GM23248 (cell line): ENCODE measurements around the gene MX1. TPM values are rescaled to one million over a fixed set of nuclear protein-coding genes. Genes with fewer than 3 reads are reported as not detected.
"Not testable (repeated sequence)": the region's sequence is repeated elsewhere in the genome, so short reads cannot be mapped to it uniquely, and the experiment has no call there.

Experiments used
- DNase-seq: peaks from one replicate; pipeline ENCODE4 v3.0.0-alpha.2; 2015
- H2AFZ ChIP-seq: fragments of 200-600 bp; sonication (generic); 2 replicates; pipeline ENCODE4 v1.6.1; 2016; ENCODE audit warnings: antibody characterized with exemption
- H3F3A ChIP-seq: fragments of 200-600 bp; sonication (generic); 2 replicates; pipeline ENCODE4 v1.6.1; 2016; ENCODE audit warnings: mild to moderate bottlenecking, antibody characterized with exemption, mixed run types; ENCODE audit not compliant: insufficient read depth
- H3K27ac ChIP-seq: fragments of 200-600 bp; sonication (generic); 2 replicates; pipeline ENCODE4 v1.5.1; 2016; ENCODE audit warnings: mild to moderate bottlenecking
- H3K27me3 ChIP-seq: fragments of 200-600 bp; sonication (generic); replicated peaks from 2 replicates; pipeline ENCODE4 v1.6.1; 2016; ENCODE audit warnings: mild to moderate bottlenecking; ENCODE audit not compliant: insufficient read depth
- H3K36me3 ChIP-seq: fragments of 200-600 bp; sonication (generic); 2 replicates; pipeline ENCODE4 v1.6.1; 2016; ENCODE audit warnings: low read depth, mild to moderate bottlenecking
- H3K4me1 ChIP-seq: fragments of 200-600 bp; sonication (generic); 2 replicates; pipeline ENCODE4 v1.6.1; 2016; ENCODE audit warnings: mild to moderate bottlenecking; ENCODE audit not compliant: insufficient read depth
- H3K4me2 ChIP-seq: fragments of 200-600 bp; sonication (generic); one replicate; pipeline ENCODE4 v1.6.1; 2016; ENCODE audit warnings: mild to moderate bottlenecking; ENCODE audit not compliant: unreplicated experiment
- H3K4me3 ChIP-seq: fragments of 200-600 bp; sonication (generic); 2 replicates; pipeline ENCODE4 v1.5.1; 2016; ENCODE audit warnings: mild to moderate bottlenecking
- H3K79me2 ChIP-seq: fragments of 200-600 bp; sonication (generic); 2 replicates; pipeline ENCODE4 v1.6.1; 2016; ENCODE audit warnings: mild to moderate bottlenecking; ENCODE audit not compliant: insufficient read depth
- H3K9ac ChIP-seq: fragments of 200-600 bp; sonication (generic); 2 replicates; pipeline ENCODE4 v1.6.1; 2016; ENCODE audit warnings: mild to moderate bottlenecking
- H3K9me2 ChIP-seq: fragments of 200-600 bp; sonication (generic); 2 replicates; pipeline ENCODE4 v1.6.1; 2016; ENCODE audit warnings: mixed run types, mild to moderate bottlenecking, moderate library complexity; ENCODE audit not compliant: insufficient read depth
- H3K9me3 ChIP-seq: fragments of 200-600 bp; sonication (generic); one replicate; pipeline ENCODE4 v1.6.1; 2017; ENCODE audit warnings: low read depth
- H4K20me1 ChIP-seq: fragments of 200-600 bp; sonication (generic); 2 replicates; pipeline ENCODE4 v1.6.0; 2016; ENCODE audit not compliant: insufficient read depth
- EZH2 ChIP-seq: fragments of 200-600 bp; sonication (generic); IDR thresholded peaks from 2 replicates; pipeline ENCODE4 v1.6.1; 2018; ENCODE audit warnings: antibody characterized with exemption, mild to moderate bottlenecking; ENCODE audit not compliant: insufficient read depth, poor library complexity, severe bottlenecking
- EZH2phosphoT487 ChIP-seq: fragments of 200-600 bp; sonication (generic); IDR thresholded peaks from 2 replicates; pipeline ENCODE4 v1.6.1; 2018; ENCODE audit warnings: antibody characterized with exemption, moderate library complexity, mild to moderate bottlenecking, low read depth; ENCODE audit not compliant: insufficient read depth
- WGBS, 2 experiments: methylation state at CpG; one replicate each; pipeline ENCODE4 v1.1.6; 2015 to 2017; ENCODE audit warnings: low lambda C conversion rate in 2 of 2, low coverage in 1 of 2; ENCODE audit errors: missing lambda C conversion rate in 2 of 2; 5-methylcytosine and 5-hydroxymethylcytosine counted together
- in situ Hi-C: fragments of 300-500 bp; cut with MboI; formaldehyde crosslinking; loops from 2 replicates; pipeline ENCODE4 v1.15.0; 2020
- polyA plus RNA-seq: library from polyadenylated mRNA; unstranded; fragments of >200 nt; fragmentation: Nextera tagmentation; extraction: Ambion mirVana; gene quantifications from 2 replicates; pipeline ENCODE4 v1.2.1, GENCODE V29; 2016
- total RNA-seq: library from RNA; depleted of rRNA; stranded (reverse); fragments of >200 nt; shearing (Covaris generic); gene quantifications from 2 replicates; pipeline ENCODE4 v1.2.3, GENCODE V29; 2014

Gene MX1
- total and polyA plus RNA-seq, 2 experiments from 2014 or later = 1.6 to 1.9 TPM

DNA sequence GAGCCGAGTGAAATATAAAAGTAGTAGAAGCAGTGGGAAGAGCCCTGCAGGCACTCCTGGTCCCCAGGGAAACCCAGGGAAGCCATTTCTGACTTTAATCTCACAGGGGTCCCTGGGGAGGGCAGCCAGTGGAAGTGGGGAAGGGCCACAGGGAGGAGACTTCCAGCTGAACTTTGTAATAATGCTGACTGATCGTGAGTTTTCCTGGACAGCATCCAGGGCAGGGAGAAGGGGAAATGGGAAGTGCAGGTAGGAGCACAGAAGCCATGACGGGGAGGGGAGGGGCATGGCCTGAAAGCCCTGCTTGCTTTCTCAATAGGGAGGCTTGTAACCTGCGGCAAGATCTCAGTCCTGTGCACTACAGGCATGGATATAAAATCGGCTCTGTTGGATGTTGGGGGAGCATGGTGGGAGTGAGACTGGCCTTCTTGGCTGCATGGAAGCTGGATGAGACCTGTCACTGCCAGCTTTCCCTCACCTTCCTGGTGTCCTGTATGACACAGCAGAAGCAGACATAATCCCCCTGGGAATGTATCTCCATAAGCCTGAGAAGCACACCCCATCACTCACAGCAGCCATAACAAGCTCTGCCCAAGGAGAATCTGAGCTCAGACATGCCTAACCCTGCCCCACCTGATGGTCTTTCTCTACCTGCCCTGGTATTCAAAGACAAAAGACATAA is 15.1 kb upstream of the MX1 start:
- TF ChIP-seq EZH2phosphoT487 (no peak), EZH2 (no peak)
- peaks cover 3% of the 10 kb centered on the region; the same call in 1 of the 2 replicates for H3K27me3 ChIP-seq
- no peak overlapping the region for H3K9ac ChIP-seq
- no peak overlapping the region for H3K27ac ChIP-seq
- in situ Hi-C loops = no loop called here
- WGBS, 2 experiments = 37 to 40% methylated on average over 5 of the region's 5 CpGs
- H3K79me2 ChIP-seq = no peaks in the 10 kb centered on the region
- H3F3A ChIP-seq = no peaks in the 10 kb centered on the region
- no peaks in the 10 kb centered on the region for H4K20me1 ChIP-seq
- no peak for DNase-seq
- H3K4me2 ChIP-seq = no peak overlapping the region
- H2AFZ ChIP-seq = no peak overlapping the region
- H3K36me3 ChIP-seq = no peaks in the 10 kb centered on the region
- H3K4me3 ChIP-seq = no peak overlapping the region
- H3K9me2 ChIP-seq = no peaks in the 10 kb centered on the region
- no peaks in the 10 kb centered on the region for H3K9me3 ChIP-seq
- H3K4me1 ChIP-seq = no peaks in the 10 kb centered on the region

DNA sequence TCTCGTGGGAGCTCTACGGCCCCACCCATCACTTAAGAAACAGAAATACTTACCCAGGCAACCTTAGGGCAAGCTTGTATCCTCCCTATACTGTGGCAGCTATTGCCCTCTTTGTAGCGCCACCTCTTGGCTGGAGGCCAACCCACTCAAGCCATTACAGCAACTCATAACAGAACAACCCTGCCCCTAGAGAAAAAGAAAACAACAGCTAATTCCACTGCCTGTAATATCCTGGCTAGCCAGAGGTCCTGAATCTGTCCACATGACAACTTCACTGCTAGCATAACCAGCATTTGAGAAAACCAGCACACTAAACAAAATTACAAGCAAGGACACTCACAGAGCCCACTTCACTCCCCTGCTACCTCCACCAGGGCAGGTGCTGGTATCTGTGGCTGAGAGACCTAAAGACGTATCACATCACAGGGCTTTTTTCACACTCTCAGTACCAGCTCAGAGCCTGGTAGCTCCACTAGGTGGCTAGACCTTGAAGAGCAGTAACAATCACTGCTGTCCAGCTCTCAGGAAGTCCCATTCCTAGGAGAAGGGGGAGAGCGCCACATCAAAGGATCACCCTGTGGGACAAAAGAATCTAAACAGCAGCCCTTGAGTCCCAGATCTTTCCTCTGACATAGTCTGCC is 14.5 kb upstream of the MX1 start:
- in situ Hi-C loops = no loop called here
- WGBS, 2 experiments = 68 to 74% methylated on average over 5 of the region's 5 CpGs

DNA sequence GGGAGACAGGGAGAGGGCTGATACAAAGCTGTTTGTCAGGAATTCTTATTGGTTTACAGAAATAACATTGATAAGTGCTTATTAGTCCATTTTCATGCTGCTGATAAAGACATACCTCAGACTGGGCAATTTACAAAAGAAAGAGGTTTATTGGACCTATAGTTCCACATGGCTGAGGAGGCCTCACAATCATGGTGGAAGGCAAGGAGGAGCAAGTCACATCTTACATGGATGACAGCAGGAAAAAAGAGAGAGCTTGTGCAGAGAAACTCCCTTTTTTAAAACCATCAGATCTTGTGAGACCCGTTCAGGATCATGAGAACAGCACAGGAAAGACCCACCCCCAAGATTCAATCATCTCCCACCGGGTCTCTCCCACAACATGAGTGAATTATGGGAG is 8.5 kb upstream of the MX1 start:
- H3K36me3 ChIP-seq, H3K4me2 ChIP-seq, DNase-seq, H3K4me1 ChIP-seq, H3K27ac ChIP-seq, H3K4me3 ChIP-seq, H3K9me3 ChIP-seq, H4K20me1 ChIP-seq, H3K27me3 ChIP-seq, H3K9me2 ChIP-seq, H2AFZ ChIP-seq, H3K9ac ChIP-seq, H3K79me2 ChIP-seq, in situ Hi-C loops: not testable (repeated sequence)
- 77 to 89% methylated on average over 2 of the region's 2 CpGs for WGBS, 2 experiments
- peaks cover 11% of the 10 kb centered on the region; the same call in 1 of the 2 replicates for H3F3A ChIP-seq

More for the DNA sequence above, 14.5 kb upstream of the MX1 start:
- TF ChIP-seq EZH2phosphoT487 (no peak), EZH2 (no peak)
- no peaks in the 10 kb centered on the region for H4K20me1 ChIP-seq
- no peaks in the 10 kb centered on the region for H3K4me1 ChIP-seq
- H3K36me3 ChIP-seq = no peaks in the 10 kb centered on the region
- no peaks in the 10 kb centered on the region for H3K9me2 ChIP-seq
- H3K9ac ChIP-seq = no peak overlapping the region
- no peak overlapping the region for H3K27ac ChIP-seq
- no peak overlapping the region for H2AFZ ChIP-seq
- H3K4me2 ChIP-seq = no peak overlapping the region
- H3K4me3 ChIP-seq = no peak overlapping the region
- H3F3A ChIP-seq = no peaks in the 10 kb centered on the region
- H3K27me3 ChIP-seq = peaks cover 3% of the 10 kb centered on the region; the same call in 1 of the 2 replicates
- no peak for DNase-seq
- no peaks in the 10 kb centered on the region for H3K79me2 ChIP-seq
- no peaks in the 10 kb centered on the region for H3K9me3 ChIP-seq

DNA sequence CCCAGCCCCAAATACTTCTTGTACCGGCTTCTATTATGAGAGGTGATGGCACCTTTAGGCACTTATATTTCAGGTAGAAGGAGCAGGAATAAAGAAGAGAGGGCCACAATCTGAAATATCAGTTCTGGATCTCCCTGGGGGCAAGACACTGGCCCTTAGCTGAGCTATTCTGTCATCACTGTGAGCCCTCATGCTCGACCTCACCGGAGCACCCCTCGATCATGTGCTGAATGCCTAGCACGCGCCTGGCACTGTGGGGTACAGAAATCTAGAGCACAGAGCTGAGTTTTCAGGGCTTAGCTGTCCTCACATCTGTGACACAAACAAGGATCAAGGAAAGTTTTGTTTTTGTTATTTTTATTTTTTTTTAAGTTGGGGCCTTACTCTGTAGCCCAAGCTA is 7.6 kb upstream of the MX1 start:
- 77 to 86% methylated on average over 6 of the region's 6 CpGs for WGBS, 2 experiments
- H3K4me1 ChIP-seq = 0 out of 2 replicates have a peak, but pooled peaks cover 3% of the 10 kb centered on the region
- no peaks in the 10 kb centered on the region for H3K36me3 ChIP-seq
- H2AFZ ChIP-seq = no peak overlapping the region
- no peaks in the 10 kb centered on the region for H3K9me3 ChIP-seq
- TF ChIP-seq EZH2phosphoT487 = no peak
- no peak for TF ChIP-seq EZH2
- no peak overlapping the region for H3K4me3 ChIP-seq
- no peaks in the 10 kb centered on the region for H4K20me1 ChIP-seq
- H3K4me2 ChIP-seq = no peak overlapping the region
- peaks cover 11% of the 10 kb centered on the region; the same call in 1 of the 2 replicates for H3F3A ChIP-seq
- H3K9me2 ChIP-seq = no peaks in the 10 kb centered on the region
- DNase-seq = no peak
- H3K79me2 ChIP-seq = no peaks in the 10 kb centered on the region
- H3K27ac ChIP-seq = no peak overlapping the region
- peaks cover 3% of the 10 kb centered on the region; the same call in 1 of the 2 replicates for H3K27me3 ChIP-seq
- in situ Hi-C loops = no loop called here
- H3K9ac ChIP-seq = no peak overlapping the region
